Globus pallidus (tissue), 1 donor: ENCODE results near the gene FERD3L.
A peak's percentile ranks its signal among the peaks of the same experiment; 100 is the strongest.
"Not testable (repeated sequence)": the region's sequence is repeated elsewhere in the genome, so short reads cannot be mapped to it uniquely, and the experiment has no call there.

ENCODE experiments used
- DNase-seq: peaks from one replicate; pipeline ENCODE4 v3.0.0-alpha.2; 2015; ENCODE audit warnings: low spot score

The FERD3L gene

DNA sequence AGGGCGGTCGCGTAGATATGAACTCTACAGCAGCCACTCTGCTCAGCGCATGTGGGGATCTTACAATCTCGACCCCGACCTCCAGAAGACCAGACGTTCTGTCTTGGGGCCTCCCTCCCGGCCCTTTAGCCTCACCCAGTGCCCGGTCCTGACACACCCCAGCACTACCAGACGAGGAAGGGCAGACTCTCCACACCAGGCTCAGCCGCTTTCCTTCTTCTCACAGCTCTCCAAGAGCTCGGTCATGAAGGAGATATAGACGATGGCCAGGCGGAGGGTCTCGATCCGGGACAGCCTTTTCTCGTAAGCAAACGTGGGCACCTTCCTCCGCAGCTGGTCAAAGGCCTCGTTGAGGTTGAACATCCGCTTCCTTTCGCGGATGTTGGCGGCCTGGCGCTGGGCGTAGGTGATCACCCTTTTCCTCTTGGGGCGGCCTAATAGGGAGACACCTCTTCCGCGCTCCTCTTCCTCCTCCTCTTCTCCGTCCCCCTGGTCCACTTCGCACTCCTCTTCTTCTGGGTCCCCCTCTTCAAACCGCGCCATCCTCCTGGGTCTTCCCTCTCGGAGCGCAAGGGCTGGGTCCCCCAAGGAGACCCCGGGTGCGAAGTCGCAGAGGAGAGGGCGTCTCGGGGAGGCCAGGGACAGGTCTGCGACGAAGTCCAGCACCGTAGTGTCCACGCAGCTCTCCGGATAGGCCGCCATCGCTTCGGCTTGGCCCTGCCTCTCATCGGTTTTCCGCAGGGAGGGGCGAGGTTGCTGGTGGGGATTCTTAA is at the start of gene FERD3L:
Gene FERD3L (minus strand): TSS at position 761 of the 773 bp plus-strand sequence. CDS start 59 bp downstream, at position 702.
- DNase-seq, result no peak

DNA sequence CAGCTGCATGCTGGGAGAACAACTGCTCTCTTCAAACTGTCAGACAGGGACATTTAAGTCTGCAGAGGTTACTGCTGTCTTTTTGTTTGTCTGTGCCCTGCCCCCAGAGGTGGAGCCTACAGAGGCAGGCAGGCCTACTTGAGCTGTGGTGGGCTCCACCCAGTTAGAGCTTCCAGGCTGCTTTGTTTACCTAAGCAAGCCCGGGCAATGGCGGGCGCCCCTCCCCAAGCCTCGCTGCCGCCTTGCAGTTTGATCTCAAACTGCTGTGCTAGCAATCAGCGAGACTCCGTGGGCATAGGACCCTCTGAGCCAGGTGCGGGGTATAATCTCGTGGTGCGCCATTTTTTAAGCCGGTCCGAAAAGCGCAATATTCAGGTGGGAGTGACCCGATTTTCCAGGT is 49.2 kb upstream of the FERD3L start:
- DNase-seq, result not testable (repeated sequence)

- DNase-seq, result no peak
Observed at GRCh38 chr7:19181634-19182033, 36.4 kb upstream of the FERD3L start.

GRCh38 chr7:19178595-19178994 is 33.4 kb upstream of the FERD3L start:
- DNase-seq, result no peak

GRCh38 chr7:19177269-19177668 is 32.0 kb upstream of the FERD3L start:
- DNase-seq, result no peak

DNA sequence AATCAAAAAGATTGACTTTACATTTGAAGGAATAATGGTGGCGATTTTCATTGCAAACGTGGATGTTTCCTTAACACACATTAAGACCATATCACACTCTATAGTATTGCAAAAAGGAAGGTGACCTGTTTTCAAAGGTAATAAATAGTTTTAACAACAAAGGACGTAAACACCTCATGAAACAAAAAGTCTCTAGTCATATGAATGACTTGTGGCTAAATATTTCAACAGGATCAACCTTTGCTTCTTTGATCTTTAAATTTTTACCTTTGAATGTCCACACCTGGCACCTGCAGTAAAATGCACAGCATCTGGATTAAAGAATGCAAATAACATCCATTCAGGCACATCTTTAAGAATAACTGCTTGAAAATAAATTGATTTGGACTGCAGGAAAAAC is 30.0 kb upstream of the FERD3L start:
- no peak for DNase-seq

DNA sequence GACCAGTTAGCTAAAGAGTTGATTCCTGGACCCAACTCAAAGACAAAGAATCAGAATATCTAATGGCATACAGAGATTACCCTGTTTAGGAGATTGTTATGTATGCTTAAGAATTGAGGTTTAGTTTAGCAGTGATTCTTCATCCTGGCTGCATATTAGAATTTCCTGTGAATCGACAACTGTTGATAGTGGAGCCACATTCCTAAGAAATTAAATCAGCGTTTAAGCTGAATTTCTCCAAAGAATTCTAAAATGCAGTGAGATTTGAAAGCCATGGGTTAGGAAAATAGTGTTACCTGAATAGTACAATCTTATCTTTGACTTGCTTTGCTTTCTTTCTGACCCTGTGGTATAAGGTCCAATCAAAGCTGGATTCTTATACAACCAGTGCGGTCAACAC is 16.4 kb upstream of the FERD3L start:
- DNase-seq, result no peak

DNA sequence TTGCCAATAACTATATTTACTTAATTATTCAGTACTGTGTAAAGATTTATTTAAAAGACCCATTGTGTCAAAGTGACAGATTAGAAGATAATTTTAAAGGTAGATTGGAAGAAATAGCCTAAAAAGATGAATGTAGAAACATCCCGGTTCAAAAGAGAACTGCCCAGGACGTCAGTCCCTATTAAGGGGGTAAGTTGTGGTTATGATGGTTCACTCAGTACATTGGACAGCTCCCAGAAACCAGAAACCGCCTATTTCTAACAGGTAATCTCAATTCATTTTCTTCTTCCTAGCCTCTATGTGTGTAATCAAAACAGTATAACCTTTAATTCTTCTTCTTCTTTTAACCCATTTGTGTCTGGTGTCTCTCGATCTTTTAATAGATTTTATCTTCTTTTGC is 1.5 kb upstream of the FERD3L start:
- DNase-seq, result no peak

GRCh38 chr7:19145434-19146115 is 354 bp upstream of the FERD3L start:
- no peak for DNase-seq

GRCh38 chr7:19143881-19144574 is 1.2 kb downstream of the FERD3L start:
- no peak for DNase-seq

- no peak for DNase-seq
Observed at GRCh38 chr7:19139706-19140327, 5.4 kb downstream of the FERD3L start.

DNA sequence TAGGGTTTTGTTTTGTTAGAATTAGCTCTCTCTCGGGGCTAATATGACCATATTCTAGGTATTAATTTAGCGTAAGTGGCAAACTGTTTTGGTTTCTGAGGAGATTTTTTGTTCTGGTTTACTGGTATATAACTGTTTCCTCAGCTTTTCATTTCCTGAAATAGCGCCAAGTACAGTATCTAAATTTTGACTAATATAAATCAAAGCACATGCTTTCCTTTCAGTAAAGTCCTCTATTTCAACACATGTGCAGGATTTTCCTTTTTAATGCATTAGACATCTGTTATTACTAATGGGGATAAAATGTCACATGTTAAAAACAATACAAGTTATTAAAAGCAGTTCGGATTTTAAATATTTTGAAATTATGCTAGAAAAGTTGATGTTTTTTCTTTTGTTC is 11.3 kb downstream of the FERD3L start:
- no peak for DNase-seq

- no peak for DNase-seq
Observed at GRCh38 chr7:19133390-19133789, 11.8 kb downstream of the FERD3L start.

- DNase-seq, result no peak
Observed at GRCh38 chr7:19128856-19129255, 16.4 kb downstream of the FERD3L start.

DNA sequence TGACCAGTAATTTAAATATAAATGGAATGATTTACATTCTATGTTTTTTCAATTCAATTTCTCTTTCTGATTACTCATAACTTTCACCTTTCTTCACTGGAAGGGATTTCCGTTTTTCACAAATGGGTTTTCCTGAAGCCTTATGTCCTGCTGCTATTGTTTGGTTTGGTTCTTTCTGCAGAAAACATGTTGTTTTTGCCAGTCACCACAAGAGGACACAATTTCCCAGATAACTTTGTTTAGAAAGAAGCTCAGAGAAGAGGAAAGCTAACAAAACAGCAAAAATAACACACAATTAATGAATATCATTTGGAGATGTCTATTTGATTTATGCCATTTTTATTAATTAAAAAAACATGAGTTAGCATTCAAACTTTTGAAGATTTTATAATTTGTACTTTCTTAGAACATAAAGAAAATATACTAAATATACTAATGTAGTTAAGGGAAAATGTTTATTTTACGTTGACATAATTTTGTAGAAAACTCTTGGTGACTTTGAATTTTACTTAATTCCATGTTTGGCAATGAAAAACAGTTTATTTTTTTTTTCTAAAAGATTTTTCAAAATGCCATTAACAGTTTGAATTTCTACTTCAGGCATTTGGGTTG is 23.1 kb downstream of the FERD3L start:
- DNase-seq, result peak; percentile 55

DNA sequence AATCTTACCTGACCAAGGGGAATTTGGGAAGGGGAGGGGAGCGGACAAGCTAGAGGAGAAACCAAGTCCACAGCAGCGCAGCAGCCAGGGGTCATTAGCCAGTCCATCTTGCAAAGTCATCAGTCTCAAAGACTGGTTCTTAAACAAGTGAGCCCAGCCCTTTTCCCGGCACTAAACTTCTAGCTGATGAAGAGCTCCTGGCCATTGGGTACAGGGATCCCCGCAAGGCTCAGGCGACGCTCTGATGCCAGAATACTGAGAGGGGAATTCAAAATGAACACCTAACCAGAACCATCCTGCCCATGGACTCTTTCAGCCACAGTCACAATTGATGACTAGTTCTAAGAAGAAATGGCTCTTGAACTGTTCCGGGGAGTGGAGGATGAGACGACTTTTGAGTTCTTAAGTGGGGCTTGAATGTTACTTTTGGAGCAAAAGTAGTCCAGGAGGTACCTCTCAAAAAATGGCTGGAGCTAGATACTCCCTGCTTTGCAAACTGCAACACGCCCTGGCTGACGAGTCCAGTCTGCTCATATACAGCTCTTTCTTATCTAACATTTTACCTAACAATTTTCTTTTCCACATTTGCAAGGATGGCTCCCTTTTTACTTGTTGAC is 25.2 kb downstream of the FERD3L start:
- no peak for DNase-seq

GRCh38 chr7:19119372-19119771 is 25.8 kb downstream of the FERD3L start:
- no peak for DNase-seq

- DNase-seq, result no peak
Observed at GRCh38 chr7:19118636-19119371, 26.4 kb downstream of the FERD3L start.

- DNase-seq, result no peak
Observed at GRCh38 chr7:19117870-19118608, 27.2 kb downstream of the FERD3L start.
